ENCODE measurements around the gene AMDHD2.
A peak's percentile ranks its signal among the peaks of the same experiment; 100 is the strongest.
"Not testable (repeated sequence)": the region's sequence is repeated elsewhere in the genome, so short reads cannot be mapped to it uniquely, and the experiment has no call there.

AMDHD2 gene

DNA sequence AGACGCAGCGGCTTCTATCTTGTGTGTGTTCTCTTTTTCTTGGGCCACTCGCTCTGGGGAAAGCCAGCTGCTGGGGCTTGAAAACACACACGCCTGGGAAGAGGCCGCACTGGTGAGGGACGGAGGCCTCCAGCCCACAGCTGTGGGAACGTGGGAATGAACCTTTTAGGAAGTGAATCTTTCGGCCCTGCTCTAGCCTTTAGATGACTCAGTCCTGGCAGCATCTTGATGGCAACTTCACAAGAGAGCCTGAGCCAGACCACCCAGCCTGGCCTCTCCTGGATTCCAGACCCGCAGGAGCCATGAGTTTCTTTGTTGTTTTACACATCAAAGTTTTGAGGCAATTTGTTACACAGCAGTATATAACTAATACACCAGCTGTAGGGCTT lies 15.4 kb downstream of the AMDHD2 start:
- no peak for DNase-seq

DNA sequence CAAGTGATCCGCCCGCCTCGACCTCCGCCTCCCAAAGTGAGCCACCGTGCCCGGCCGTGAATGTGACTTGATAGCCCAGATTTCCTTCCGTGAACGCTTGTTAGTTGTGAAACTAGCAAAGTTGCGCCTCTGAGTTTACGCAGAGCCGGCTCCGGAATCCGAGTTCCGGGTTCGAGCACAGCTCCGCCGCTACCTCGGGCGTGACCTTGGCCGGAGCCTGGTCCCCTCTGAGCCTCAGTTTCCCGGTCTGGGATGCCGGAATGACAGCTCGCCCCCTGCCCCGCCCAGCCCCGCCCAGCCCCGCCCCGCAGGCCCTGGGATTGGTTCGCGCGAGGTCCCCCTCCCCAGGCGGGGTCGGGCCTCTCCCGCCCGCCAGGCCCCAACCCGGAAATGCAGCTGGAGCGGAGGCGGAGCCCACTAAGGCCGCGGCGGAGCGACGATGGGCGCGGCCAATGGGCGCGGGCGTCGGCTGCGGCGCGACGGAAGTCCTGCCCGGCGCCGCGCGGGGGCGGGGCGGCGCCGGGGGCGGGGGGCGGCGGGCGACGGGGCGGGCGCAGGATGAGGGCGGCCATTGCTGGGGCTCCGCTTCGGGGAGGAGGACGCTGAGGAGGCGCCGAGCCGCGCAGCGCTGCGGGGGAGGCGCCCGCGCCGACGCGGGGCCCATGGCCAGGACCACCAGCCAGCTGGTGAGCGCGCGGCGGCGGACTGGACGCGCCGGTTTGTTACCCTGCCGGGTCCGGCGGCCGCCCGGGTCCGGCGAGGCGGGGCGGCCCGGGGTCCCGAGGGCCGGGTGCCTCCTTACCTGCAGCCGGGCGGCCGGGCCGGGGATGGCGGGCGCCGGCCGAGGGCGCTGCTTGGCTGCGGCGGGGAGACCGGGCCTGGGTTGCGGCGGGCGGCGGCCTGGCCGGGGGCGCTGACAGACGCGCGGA lies 17.5 kb downstream of the AMDHD2 start, which contains the start of gene PDPK1:
Gene PDPK1 (plus strand): TSS at position 571 of the 929 bp plus-strand sequence. CDS start 92 bp downstream, at position 663.
- peak; percentile 78 for DNase-seq

DNA sequence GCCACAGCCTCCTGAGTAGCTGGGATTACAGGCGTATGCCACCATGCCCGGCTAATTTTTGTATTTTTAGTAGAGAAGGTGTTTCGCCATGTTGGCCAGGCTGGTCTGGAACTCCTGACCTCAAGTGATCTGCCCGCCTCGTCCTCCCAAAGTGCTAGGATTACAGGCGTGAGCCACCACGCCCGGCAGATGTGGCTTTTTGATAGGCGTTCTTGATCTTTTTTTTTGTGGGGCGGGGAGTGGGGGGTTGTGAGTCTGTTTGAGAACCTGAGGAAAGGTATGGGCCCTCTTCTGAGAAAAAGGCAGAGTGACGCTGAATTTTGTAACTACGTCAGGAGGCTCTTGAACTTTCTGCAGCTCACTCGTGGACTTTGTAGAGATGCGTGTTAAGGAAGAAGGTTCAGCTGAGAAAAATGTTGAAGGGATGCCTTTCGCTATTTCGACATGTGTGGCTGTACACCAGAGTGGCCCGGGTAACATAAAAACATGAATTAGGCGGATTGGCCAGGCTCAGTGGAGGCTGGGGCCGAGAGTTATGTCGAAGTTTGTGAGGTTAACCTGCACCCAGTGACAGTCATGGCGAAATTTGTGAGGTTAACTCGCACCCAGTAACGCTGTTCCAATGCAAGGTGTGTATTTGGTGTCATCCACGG lies 19.1 kb downstream of the AMDHD2 start:
- not testable (repeated sequence) for DNase-seq

DNA sequence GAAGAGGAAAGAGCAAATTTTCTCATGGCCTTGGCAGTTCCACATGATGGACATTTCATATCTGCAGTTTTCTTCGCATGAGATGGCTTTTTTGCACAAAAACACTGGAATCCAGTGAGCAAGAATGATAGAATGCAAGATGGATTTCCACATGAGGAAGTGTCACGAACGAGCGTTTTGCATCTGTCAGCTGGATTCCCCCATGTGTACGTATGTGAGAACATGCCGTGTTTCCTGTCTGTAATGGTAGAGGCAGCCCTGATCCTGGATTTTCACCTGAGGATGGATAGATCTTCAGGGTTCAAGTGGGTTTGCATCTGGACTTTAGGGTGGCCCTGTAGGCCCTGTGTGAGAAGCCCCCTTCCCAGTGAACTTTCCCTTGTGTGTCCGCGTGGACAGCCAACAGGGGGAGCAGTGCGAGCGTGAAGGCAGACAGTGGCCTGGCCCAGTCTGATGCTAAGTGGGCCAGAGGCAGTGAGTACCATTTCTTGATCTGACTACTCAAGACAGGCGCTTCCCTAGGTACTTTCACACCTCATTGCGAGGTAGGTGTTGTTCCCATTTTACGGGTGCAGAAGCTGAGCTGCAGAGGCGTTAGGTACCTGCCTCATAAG lies 19.8 kb downstream of the AMDHD2 start:
- DNase-seq: not testable (repeated sequence)

DNA sequence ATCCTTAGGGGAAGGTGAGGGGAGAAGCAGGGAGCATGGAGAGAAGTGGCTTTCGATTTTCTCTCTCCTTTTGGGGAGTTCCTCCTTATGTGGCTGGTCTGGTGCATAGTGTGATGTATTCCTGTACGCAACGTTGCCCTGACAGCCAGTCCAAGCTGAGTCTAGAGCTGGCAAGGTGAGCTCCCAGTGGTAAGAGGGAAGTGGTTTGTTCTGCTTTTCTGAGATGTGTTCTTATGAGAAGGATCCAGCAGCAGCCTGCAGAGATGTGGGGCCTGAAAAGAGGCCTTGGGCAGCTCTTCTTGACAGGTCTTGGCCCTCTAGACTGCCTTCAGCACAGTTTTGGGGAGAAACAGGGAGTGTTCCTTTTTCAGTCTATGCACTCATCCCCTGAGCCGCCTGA lies 20.7 kb downstream of the AMDHD2 start:
- not testable (repeated sequence) for DNase-seq

DNA sequence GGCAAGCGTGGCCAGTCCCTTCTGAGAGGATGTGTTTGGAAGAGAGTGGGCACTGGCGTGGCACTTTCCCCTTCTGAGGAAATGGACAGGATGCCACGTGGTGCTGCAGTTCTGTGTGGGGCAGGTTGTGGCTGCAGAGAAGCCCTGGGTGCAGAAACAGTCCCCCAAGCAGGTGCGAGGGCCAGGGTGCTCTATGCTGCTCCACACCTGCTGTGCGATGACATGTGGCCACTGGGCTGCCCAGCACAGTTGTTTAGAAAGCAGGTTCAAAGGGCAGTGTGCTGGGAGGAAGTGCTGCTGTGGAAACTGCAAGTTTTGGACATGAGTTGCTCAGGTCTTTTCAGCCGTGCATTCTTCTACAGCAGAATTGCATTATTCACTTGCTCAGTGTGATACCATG lies 21.2 kb downstream of the AMDHD2 start:
- not testable (repeated sequence) for DNase-seq

DNA sequence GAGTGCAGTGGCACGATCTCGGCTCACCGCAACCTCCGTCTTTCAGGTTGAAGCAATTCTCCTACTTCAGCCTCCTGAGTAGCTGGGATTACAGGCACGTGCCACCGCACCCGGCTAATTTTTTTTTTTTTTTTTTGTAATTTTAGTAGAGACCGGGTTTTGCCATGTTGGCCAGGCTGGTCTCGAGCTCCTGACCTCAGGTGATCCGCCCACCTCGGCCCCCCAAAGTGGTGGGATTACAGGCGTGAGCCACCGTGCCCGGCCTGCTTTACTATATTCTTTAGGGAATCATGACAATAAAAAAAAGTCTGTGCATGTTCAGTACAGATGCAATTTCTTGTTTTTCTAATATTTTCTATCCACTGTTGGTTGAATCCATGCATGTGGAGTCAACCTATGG lies 23.6 kb downstream of the AMDHD2 start:
- DNase-seq: not testable (repeated sequence)

DNA sequence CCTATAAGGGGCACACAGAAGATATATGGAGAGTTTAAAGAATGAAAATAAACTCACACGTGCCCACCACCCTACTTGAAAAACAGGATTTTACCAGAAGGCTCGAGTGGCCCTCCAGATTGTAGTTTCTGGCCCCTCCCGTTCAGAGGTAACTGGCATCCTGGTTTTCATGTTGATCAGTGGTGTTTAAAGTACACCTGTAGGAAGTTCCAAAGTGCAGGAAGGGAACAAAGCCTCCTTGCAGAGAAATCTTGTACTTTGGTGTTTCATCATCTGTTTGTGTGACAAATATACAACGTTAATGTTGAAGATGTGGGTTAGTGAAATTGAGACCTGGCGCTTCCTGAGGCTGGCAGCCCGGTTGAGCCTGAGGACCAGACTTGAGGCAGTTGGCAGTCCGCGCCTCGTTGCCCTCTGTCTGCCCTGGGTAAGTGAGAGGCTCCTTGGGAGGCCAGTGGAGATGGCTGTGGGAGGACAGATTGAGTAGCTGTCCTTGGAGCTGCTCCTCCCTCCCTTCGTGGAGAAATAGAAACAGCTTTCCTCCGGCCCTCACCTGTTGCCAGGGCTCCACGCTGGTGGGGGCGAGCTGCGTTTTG lies 30.2 kb downstream of the AMDHD2 start:
- DNase-seq: not testable (repeated sequence)

DNA sequence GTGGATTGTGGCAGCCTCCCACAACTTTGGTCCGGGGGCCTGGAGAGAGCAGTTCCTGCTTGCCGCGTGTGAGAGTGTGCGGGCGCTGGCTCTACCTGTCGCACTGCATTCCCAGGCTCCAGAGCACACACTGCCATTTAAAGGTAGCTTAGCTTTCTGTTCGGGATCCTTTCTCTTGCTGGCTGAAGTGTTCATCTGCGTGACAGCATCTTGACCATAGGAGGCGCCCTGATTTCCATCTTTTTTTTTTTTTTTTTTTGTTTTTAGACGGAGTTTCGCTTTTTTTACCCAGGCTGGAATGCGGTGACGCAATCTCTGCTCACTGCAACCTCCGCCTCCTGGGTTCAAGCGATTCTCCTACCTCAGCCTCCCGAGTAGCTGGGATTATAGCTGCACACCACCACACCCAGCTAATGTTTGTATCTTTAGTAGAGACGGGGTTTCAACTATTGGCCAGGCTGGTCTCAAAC lies 31.3 kb downstream of the AMDHD2 start:
- not testable (repeated sequence) for DNase-seq

DNA sequence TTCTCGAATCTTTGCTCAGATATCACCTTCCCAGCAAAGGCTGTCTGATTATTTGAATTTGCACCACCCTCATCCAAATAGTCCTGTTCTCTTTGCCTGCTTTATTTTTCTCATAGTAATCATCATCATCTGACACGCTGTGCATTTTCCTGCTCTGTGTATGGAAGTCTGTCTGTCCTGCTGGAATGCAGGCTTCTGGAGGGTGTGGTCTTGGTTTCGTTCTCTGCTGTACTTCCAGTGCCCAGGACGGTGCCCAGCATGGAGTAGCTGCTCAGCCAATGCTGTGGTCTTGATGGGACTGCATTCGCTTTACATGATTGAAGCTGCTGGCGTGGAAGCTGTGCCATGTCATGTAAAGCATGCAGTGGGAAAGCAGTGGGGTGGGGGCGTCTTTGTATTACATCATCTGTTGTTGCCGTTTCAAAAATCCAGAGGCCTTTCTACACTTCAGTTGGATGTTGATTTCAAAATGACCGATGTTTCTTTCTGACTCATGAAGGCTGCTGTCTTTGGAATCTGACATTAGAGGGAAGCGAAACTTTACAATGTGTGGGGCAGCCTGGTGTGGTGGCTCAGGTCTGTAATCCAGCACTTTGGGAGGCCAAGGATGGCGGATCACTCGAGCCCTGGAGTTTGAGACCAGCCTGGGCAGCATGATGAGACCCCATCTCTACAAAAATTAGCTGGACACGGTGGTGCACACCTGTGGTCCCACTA lies 34.7 kb downstream of the AMDHD2 start:
- DNase-seq: not testable (repeated sequence)

DNA sequence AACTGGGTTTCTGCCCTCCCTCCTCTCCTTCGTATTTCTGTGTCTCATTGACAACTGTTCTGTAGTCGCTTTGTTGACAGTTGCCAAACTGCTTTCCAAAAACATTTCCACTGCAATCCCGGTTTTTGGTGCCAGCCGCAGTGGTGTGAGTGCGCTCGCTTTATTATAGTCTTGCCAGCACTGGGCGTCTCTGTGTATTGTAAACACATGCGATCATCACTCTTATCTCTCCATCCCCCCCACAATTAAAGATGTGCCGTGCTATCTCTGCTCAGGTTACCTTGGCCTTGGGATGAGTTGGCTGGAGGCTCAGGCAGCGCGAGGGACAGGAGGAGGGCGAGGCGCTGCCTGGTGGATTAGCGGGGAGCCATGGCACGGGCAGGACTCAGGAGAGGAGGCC lies 37.0 kb downstream of the AMDHD2 start:
- DNase-seq: not testable (repeated sequence)

DNA sequence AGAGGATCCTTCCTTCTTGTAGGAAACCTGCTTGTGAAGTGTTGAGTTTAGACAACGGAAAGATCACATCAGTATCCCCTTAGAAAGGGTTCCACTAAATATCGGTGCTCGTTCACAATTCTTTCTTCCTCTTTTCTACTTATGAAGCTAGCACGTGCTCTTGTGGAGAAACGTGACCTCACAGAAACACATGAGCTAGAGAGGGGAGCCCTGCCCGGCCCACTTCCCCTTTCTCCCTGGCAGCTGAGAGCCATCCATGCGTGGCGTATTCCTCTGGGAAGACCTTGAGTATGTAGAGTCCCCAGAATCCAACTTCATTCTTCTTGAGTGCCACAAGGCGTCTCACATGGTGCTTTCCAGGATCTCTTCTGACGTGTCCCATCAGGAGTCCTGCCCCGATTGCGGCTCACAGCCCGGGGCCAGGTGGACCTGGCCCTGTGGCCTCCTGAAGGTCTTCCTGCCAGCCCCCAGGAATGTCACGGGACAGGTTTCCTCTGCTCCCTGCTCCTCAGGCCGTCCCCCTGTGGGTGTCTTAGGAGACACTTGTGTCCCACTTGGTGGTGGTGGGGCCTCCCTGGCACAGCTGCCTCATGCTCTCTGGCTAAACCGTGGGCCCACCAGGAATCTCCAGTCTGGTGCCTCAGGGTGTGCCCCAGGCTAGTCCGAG lies 40.1 kb downstream of the AMDHD2 start:
- not testable (repeated sequence) for DNase-seq

DNA sequence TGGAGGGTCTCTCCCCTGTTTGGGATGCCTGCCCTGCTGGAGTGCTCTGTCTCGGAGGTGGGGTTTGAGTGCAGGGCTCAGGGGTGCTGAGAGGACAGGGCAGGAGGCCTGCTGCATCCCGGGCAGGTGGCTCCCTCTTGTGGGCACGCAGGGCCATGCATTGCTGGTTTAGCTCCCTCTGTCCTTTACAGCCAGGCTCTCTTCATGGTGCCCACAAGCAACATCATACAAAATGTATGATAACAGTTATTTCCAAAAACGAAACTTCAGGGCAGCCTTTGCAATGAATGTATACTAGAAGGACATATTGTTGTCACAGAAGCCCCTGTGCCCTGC lies 40.6 kb downstream of the AMDHD2 start:
- DNase-seq: not testable (repeated sequence)

DNA sequence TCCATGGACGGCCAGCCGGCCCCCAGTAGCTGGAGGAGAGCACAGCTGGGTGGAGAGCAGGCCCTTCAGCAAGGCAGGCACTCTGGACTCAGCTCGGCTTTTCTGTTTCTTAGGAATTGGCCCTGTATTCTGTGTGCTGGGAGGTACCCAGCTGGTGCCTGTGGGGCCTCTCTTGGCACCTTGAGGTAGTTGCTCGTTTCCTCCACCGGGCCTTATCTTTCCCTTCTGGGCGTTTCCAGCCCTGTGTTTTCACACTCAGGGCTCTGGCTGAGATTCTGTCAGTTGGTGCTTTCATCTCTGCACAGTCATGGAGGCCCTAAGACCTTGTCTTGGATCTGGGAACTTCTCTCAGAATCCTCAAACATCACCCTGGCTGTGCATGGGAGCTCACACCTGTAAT lies 47.3 kb downstream of the AMDHD2 start:
- not testable (repeated sequence) for DNase-seq

DNA sequence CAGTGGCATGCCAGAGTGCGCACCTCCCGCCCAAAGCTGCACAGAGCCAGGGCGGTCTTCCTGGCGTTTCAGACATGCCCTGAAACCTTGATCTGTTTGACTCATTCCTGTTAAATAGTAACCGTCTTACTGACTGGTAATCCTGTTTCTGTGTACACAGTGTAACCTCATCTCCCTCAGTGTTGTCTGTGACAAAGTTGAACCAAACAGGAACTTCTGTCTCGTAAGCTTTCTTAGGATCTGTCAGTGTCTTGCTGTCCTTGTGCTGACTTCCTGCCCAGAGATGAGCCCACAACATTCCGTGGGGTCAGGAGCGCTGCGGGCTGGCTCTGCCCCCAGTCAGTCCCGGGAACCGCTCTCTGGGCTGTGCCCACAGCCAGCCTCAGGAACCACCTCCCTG lies 48.4 kb downstream of the AMDHD2 start:
- DNase-seq: not testable (repeated sequence)

DNA sequence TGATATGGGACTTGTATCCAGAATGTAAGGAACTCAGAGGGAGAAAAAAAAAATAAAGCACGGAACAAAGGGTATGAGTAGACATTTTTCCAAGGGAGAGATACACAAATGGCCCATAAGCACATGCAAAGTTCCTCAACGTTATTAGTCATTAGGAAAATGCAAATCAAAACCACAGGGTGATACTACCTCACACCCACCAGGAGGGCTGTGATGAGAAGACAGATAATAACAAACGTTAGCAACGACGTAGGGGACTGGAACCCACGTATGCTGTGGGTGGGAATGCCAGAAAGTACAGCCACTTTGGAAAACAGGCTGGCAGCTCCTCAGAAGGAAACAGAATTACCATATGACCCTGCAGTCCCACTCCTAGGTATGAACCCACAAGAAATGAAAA lies 52.5 kb downstream of the AMDHD2 start:
- DNase-seq: not testable (repeated sequence)

DNA sequence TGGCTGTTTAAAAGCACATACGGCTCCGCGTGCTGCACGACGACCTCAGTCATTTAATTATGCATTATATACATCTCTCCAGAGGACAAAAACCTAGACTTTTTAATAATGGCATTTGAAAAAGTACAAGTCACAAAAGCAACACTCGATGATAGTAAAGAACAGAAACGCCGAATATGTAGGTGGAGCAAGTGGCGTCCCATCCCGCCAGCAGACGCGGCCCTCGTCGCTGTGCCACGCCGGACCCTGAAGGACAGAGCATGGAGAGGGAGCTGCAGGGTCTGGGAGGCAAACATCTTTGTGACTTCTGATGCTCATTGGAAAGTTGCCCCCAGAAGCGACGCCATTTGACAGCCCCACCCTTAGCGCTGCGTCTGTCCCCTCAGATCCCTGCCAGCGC lies 55.7 kb downstream of the AMDHD2 start:
- DNase-seq: not testable (repeated sequence)

DNA sequence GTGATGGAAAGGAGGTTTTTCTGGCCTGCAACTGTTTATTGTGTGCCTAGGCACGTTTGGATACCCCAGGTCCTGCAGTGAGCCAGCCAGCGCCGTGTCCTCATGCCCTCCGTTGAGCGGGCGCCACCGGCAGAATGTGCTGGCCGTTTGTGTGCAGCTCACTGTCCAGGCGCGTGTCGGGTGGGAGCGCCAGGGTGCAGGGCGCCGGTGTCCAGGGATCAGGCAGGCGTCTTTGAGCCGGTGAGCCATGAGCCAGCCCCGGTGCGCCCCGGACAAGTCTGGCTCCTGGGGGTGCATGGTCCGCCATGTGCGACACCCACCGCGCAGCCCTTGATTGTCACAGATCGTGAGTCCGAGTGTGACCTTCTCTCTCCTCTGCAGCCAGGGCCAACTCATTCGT lies 56.9 kb downstream of the AMDHD2 start:
- DNase-seq: not testable (repeated sequence)

DNA sequence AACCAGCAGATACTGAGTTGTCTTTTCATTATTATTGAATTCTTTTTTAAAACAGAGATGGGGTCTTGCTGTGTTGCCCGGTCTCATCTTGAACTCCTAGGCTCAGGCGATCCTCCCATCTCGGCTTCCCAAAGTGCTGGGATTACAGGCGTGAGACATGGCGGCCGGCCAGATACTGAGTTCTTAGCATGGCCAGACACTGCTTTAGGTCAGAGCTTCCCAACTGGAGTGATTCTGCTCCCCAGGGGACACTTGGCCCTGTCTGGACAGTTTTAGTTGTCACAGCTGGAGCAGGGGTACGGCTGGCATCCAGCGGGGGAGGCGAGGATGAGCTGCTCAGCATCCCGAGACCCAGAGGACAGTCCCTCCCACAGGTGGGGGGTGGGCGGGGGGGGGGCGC lies 58.7 kb downstream of the AMDHD2 start:
- not testable (repeated sequence) for DNase-seq

DNA sequence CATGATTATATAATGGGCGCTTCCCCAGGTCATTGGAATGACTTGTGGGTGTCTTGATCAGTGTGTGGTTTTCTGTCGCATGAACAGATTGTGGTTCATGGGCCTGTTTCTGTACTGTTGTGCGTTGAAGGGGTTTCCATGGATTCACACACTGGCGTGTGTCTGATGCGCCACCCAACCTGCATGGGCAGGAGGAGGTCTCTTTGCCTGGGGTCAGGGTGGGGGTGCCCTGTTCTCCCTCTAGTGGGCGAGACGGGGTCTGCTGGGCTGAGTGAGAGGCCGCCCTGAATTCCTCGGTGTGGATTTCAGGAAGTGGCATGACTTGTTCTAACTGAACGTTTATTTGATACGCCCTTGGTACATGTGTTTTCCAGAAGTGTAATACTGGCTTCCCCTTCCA lies 60.0 kb downstream of the AMDHD2 start:
- not testable (repeated sequence) for DNase-seq

DNA sequence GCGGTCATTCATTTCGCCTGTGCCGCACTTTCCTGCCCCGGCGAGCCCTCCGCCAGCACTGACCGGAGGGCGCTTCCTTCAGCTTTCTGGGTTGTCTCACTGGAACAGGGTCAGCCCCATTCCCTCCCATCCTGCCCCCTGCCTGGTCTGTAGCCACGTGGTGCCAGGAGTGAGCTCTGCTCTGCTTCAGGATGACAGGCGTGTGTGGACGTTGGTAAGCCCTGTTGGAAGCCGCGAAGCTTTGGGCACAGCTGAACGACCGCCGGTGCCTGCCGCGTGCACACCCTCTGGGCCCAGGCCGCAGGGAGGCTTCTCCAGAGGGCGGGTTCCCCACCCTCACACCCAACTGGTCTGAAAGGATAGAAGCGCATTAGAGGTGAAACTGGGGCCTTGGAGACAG lies 60.6 kb downstream of the AMDHD2 start:
- not testable (repeated sequence) for DNase-seq
